ENCODE data around the gene GRIA4.
"Not testable (repeated sequence)": the region's sequence is repeated elsewhere in the genome, so short reads cannot be mapped to it uniquely, and the experiment has no call there.

The GRIA4 gene

DNA sequence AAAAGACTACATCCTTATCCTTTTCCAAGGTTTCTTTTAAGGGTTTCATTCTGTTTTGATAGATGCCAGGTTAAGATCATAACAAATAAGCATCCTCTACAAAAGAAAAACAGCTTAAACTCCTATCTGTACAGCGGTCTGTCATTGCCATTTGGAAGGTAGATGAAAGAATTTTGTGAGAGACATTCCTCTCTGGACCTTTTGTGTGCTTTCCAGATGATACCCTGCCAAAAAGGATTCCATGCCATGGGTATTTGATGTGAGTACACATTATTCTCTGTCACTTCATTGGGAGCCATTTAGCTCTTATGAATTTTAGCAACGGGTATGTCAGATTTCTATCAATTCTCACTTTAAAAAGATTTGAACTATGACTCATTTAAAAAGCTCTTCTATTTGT lies 153.7 kb downstream of the GRIA4 start:
- DNase-seq, result no peak
- TF ChIP-seq GATA1 (IDR thresholded peaks at IDR 0.05; ENCODE audit: low read depth, low read length) (no peak), POLR2A (IDR thresholded peaks at IDR 0.05; ENCODE audit: low read length) (no peak)

DNA sequence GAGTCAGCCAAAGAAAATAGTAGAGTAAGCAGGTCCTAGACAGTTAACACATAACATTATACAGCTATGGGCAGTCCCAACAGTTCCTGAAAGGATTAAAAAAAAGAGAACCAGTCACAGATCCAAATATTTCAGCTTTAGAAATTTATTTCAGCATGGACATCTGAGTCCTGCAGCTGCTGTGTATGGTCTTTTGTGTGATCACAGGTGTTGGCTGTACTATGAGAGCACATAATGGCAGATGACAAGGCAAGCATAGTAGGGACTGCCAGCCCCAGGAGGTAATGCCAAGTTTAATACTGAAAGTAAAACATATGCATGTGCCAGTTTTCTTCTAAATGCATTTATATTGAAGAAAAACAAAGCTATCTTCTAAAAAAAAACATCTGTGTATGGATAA lies 158.1 kb downstream of the GRIA4 start:
- DNase-seq, result no peak
- TF ChIP-seq GATA1 (IDR thresholded peaks at IDR 0.05; ENCODE audit: low read depth, low read length), result no peak
- no peak for TF ChIP-seq POLR2A (IDR thresholded peaks at IDR 0.05; ENCODE audit: low read length)

DNA sequence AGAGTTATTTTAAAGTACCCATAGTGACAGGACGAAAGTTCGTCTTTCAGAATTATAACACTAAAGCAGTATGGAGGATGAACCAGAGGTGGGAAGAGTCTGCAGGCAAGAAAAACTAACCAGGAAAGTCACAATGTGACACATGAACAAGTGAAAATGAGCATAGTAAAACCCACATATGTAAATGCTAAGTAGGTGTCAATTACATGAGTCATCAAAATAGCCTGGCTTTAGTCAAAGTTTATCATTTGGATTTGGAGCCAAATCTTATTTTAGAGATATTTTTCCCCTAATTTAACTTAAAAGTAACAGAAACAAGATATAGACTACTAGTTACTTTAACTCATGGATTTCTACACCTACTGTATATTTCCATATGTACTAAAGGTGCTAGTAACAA lies 159.8 kb downstream of the GRIA4 start:
- no peak for DNase-seq
- TF ChIP-seq POLR2A (IDR thresholded peaks at IDR 0.05; ENCODE audit: low read length), result no peak
- TF ChIP-seq GATA1 (IDR thresholded peaks at IDR 0.05; ENCODE audit: low read depth, low read length), result no peak

DNA sequence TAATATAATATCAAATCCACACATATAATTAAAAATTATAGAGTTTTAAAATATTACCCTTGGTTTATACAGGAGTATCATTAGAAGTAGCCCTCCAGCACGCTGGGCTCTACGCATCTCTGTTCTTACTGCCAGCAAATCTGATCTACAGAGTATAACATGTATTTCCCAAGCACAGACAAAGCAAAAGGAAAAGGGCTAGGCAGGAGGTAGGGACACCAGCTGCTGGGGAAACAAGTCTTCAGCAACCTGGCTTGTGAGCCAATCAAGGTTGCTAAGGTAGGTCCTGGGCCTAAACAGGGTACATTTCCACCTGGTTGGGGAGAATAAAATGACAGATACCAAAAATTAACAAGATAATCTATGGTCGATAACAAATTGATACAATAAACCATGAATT lies 163.6 kb downstream of the GRIA4 start:
- DNase-seq, result not testable (repeated sequence)

DNA sequence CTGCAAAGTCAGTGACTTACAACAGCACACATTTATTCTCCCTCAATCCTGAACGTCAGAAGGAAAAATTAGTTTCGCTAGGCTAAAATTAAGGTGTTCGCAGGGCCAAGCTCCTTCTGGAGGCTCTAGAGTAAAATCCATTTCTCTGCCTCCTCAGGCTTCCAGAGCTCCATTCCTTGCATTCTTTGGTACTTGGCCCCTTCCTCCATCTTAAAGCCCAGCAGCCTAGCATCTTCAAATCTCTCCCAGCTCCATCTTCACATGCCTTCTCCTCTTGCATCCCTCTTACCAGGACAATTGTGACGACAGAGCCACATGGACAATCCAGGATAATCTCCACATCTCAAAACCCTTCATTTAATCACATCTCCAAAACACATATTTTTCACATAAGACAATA lies 165.0 kb downstream of the GRIA4 start:
- no peak for TF ChIP-seq GATA1 (IDR thresholded peaks at IDR 0.05; ENCODE audit: low read depth, low read length)
- TF ChIP-seq POLR2A (IDR thresholded peaks at IDR 0.05; ENCODE audit: low read length), result no peak

DNA sequence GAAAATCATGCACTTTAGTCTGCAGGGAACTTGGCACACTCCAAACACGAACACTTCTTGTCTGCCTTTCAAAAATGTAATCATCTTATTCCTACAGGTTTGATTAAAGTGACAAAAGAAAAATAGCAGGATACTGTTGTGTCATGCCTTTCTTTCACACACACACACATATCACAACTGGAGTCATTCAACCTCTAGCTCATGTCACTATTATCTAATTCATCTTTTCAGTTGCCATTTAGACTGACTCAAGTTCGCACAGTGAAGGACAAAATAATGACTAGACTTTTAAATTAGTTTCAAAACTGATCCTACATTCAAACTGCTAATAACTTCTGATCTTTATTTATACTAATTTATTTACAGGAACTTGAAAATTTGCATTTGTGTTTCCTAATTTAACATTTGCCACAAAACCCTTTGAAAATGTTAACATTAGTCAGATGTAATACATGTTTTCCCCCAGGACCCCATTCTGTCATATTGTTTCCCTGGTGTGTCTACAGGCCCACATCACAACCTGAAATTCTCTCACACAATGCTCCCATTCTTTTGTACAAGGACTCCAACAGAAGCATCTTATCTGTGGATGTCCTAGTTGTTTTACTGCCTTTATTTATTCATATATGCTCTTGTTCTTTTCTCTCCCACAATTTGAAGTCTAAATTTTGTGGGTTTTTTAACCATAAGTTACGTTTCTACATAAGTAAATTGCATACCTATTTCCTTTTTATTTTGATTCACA lies 171.1 kb downstream of the GRIA4 start:
- TF ChIP-seq POLR2A (IDR thresholded peaks at IDR 0.05; ENCODE audit: low read length) (no peak), GATA1 (IDR thresholded peaks at IDR 0.05; ENCODE audit: low read depth, low read length) (no peak)
- no peak for DNase-seq

More for the DNA sequence above, 165.0 kb downstream of the GRIA4 start:
- no peak for DNase-seq

DNA sequence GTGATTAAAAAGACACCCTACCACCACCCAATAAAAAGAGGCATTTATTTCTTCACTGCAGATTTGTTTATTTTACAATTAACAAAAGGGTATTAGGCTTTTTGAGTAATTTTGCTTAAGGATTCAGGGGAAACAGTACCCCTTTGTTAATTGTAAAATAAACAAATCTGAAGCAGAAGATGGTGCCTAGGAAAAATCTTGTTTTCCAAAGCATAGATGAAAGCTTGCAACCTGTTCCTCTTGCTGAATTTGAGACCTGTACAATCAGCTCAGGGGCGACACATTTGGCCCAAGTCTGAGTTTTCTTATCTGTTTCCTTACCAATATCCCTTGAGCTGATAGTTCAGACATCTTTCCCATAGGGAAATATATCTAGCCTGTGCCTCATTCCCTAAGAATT lies 171.9 kb downstream of the GRIA4 start:
- TF ChIP-seq POLR2A (IDR thresholded peaks at IDR 0.05; ENCODE audit: low read length) (no peak), GATA1 (IDR thresholded peaks at IDR 0.05; ENCODE audit: low read depth, low read length) (no peak)
- no peak for DNase-seq

DNA sequence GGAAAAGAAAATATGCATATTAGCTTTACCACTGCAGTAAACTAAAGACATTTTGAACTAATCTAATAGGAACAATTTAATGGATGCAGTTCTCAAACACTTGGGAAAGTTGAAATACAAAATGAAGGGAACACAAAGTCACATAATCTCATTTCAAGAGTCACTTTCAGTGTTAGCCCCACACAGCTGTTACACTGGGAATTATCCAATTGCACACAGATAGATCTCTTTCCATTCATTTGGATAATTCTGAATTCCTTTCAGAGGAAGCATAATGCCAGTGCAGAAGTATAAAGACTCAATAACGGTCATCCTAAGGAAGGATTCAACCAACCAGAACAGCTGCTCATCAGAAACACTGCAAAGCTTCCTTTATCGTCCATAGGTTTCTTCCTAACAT lies 173.3 kb downstream of the GRIA4 start:
- DNase-seq, result no peak
- no peak for TF ChIP-seq GATA1 (IDR thresholded peaks at IDR 0.05; ENCODE audit: low read depth, low read length)
- TF ChIP-seq POLR2A (IDR thresholded peaks at IDR 0.05; ENCODE audit: low read length), result no peak

DNA sequence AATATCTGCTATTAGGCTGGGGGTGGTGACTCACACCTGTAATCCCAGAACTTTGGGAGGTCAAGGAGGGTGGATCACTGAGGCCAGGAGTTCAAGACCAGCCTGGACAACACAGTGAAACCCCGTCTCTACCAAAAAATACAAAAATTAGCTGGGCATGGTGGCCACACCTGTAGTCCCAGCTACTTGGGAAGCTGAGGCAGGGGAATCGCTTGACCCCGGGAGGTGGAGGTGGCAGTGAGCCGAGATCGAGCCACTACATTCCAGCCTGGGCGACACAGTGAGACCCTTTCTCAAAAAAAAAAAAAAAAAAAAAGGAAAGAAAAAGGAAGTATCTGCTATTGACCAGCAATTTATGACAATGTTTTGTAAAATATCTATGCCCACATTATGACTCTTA lies 176.0 kb downstream of the GRIA4 start:
- DNase-seq, result not testable (repeated sequence)

DNA sequence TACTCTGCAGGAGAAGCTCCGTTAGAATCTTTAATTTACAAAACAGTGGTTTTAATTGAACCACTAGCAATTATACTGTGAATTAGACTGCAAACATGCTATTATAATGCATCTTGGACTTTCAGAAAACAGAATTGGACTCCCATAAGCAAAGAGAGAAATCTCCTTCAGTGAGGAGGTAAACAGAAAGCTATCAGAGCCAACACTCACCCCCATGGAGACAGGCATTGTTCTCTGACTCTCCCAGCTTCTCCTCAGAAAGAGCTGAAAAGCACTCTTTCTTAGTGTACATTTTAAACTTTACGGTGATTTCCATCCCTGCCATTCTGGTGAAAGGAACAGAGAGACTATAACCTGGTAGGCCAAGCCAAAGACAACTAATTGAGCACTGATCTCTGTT lies 176.9 kb downstream of the GRIA4 start:
- DNase-seq, result no peak

DNA sequence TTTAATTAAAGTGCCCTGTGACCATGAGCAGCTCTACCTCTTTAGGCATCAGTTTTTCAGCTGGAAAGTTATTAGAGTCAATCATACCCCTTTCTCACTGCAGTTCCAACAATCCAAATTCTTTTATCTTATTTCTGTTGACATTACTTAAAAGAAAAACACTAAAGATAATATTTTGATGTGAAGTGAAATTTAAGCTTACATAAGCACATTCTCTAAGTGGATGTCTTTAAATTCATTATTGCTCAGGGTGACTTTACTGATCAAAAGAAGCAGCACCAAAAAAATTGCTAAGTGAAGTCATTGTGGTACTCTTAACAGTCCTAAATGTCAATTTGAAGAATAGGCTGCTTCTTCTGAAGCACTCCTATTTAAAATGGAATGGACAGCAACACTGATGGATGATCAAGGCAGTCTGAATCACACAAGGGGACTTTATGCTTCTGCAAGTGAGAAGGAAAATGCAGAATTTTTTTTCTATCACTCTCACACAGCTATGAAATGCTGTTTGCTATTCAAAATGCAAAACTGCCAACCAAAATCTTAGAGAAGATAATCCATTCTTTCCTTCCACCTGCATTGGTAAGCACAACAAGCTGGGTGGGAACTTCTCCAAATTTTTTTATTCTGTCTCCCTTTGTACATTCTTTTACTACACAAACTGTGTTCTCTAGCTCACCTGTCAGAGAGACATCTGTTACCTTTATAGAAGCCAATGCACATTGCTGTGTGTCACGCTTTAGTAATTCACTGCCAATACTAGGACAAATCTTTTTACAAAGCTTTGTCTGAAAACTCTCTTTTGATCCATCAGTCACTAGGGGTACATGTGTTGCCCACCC lies 179.9 kb downstream of the GRIA4 start:
- DNase-seq, result no peak
- TF ChIP-seq POLR2A (IDR thresholded peaks at IDR 0.05; ENCODE audit: low read length) (no peak), GATA1 (IDR thresholded peaks at IDR 0.05; ENCODE audit: low read depth, low read length) (no peak)

More for the DNA sequence above, 176.9 kb downstream of the GRIA4 start:
- TF ChIP-seq GATA1 (IDR thresholded peaks at IDR 0.05; ENCODE audit: low read depth, low read length) (no peak), POLR2A (IDR thresholded peaks at IDR 0.05; ENCODE audit: low read length) (no peak)

DNA sequence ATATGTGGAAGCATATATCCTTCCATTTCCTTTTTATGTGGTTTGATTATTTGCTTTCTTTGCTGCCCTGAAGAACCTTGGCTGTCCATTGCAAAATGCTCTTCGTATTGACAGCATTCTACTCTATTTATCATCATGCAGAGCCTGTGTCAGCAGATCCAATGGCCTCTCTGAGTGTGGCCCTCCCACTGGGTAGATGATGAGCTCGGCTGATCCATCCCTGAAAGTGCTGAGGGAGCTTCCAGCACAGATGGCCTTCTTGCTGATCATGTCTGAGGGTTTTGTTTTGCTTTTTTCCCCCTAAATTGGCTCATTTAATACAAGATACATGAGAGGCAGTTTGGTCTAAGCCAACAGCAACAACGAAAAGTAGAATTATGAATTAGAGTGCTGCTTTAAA lies 181.0 kb downstream of the GRIA4 start:
- no peak for TF ChIP-seq POLR2A (IDR thresholded peaks at IDR 0.05; ENCODE audit: low read length)
- no peak for TF ChIP-seq GATA1 (IDR thresholded peaks at IDR 0.05; ENCODE audit: low read depth, low read length)
- DNase-seq, result no peak

DNA sequence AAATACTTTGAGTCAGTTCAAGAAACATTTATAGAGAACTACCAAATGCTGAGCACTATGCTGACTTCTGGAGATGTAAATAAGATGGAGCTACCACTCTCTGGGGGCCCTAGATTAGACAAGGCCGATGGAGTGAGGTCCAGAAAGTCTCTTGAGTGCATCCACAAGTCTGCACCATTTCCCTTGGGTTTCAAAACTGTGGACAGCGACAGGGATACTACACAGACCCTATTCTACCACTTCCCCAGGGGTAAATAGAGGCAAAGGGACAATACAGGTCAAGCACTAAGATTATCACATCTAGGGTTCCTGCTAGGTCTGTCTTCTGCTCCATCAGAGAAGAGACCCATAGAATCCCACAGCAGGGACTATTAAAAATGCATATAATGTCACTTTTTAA lies 183.2 kb downstream of the GRIA4 start:
- TF ChIP-seq POLR2A (IDR thresholded peaks at IDR 0.05; ENCODE audit: low read length), result no peak
- no peak for TF ChIP-seq GATA1 (IDR thresholded peaks at IDR 0.05; ENCODE audit: low read depth, low read length)
- no peak for DNase-seq

DNA sequence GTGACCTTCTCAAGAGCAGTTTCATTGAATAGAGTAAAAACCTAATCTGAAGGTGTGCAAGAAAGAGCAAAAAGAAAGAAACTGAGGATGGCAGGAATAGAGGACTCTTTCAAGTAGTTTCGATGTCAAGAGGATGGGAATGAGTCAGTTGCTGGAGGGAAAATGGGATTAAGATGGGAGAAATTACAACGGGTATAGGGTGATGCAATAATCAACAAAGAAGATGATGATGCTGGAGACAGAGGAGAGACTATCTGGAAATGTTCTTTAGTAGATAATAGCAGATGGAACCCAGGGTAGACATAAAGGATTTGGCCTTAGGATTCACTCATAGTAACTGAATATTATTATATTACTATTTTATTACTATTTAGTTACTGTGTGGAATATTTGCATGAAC lies 189.4 kb downstream of the GRIA4 start:
- no peak for DNase-seq
- TF ChIP-seq GATA1 (IDR thresholded peaks at IDR 0.05; ENCODE audit: low read depth, low read length), result no peak
- no peak for TF ChIP-seq POLR2A (IDR thresholded peaks at IDR 0.05; ENCODE audit: low read length)

Measured in erythroblast (primary cell).